ENCODE measurements around the gene YPEL5. TPM values are rescaled to one million over a fixed set of nuclear protein-coding genes. Genes with fewer than 3 reads are reported as not detected.

Gene YPEL5
- total RNA-seq, 1 donor from 2014 or later, result 86.0 TPM

GRCh38 chr2:30105556-30105955, 41.3 kb upstream of the YPEL5 start:
- H3K27ac Mint-ChIP-seq (ENCODE audit: unreplicated experiment), result no peak overlapping the region
- no peaks in the 10 kb centered on the region for H3K36me3 Mint-ChIP-seq (ENCODE audit: unreplicated experiment)
- peaks cover 35% of the 10 kb centered on the region for H3K27me3 Mint-ChIP-seq (ENCODE audit: unreplicated experiment)
- no peaks in the 10 kb centered on the region for H3K9me3 Mint-ChIP-seq (ENCODE audit: unreplicated experiment)
- no peaks in the 10 kb centered on the region for H3K4me1 Mint-ChIP-seq (ENCODE audit: unreplicated experiment)
- TF ChIP-seq CTCF (IDR thresholded peaks at IDR 0.05), result no peak
- DNase-seq (ENCODE audit: extremely low spot score, unreplicated experiment), result no peak
- no peak overlapping the region for H3K4me3 Mint-ChIP-seq (ENCODE audit: unreplicated experiment)

GRCh38 chr2:30106543-30106942, 40.3 kb upstream of the YPEL5 start:
- Mint-ChIP-seq H3K4me3 (ENCODE audit: unreplicated experiment) (no peak overlapping the region), H3K27ac (ENCODE audit: unreplicated experiment) (no peak overlapping the region), H3K4me1 (ENCODE audit: unreplicated experiment) (no peaks in the 10 kb centered on the region), H3K9me3 (ENCODE audit: unreplicated experiment) (no peaks in the 10 kb centered on the region), H3K27me3 (ENCODE audit: unreplicated experiment) (peaks cover 25% of the 10 kb centered on the region), H3K36me3 (ENCODE audit: unreplicated experiment) (no peaks in the 10 kb centered on the region)
- no peak for DNase-seq (ENCODE audit: extremely low spot score, unreplicated experiment)
- no peak for TF ChIP-seq CTCF (IDR thresholded peaks at IDR 0.05)

- no peak for TF ChIP-seq CTCF (IDR thresholded peaks at IDR 0.05)
- no peak for DNase-seq (ENCODE audit: extremely low spot score, unreplicated experiment)
- Mint-ChIP-seq H3K4me1 (ENCODE audit: unreplicated experiment) (peaks cover under 1% of the 10 kb centered on the region), H3K27ac (ENCODE audit: unreplicated experiment) (no peak overlapping the region), H3K36me3 (ENCODE audit: unreplicated experiment) (no peaks in the 10 kb centered on the region), H3K4me3 (ENCODE audit: unreplicated experiment) (no peak overlapping the region), H3K27me3 (ENCODE audit: unreplicated experiment) (peaks cover 11% of the 10 kb centered on the region), H3K9me3 (ENCODE audit: unreplicated experiment) (no peaks in the 10 kb centered on the region)
Observed at GRCh38 chr2:30108192-30108591, 38.6 kb upstream of the YPEL5 start.

- Mint-ChIP-seq H3K27me3 (ENCODE audit: unreplicated experiment) (peaks cover 7% of the 10 kb centered on the region), H3K4me1 (ENCODE audit: unreplicated experiment) (peaks cover 7% of the 10 kb centered on the region), H3K4me3 (ENCODE audit: unreplicated experiment) (no peak overlapping the region), H3K36me3 (ENCODE audit: unreplicated experiment) (no peaks in the 10 kb centered on the region), H3K27ac (ENCODE audit: unreplicated experiment) (no peak overlapping the region), H3K9me3 (ENCODE audit: unreplicated experiment) (no peaks in the 10 kb centered on the region)
- DNase-seq (ENCODE audit: extremely low spot score, unreplicated experiment), result no peak
- no peak for TF ChIP-seq CTCF (IDR thresholded peaks at IDR 0.05)
Observed at GRCh38 chr2:30108851-30109250, 38.0 kb upstream of the YPEL5 start.

- DNase-seq (ENCODE audit: extremely low spot score, unreplicated experiment), result peak; percentile 30
- H3K4me1 Mint-ChIP-seq (ENCODE audit: unreplicated experiment), result peaks cover 14% of the 10 kb centered on the region
- no peak for TF ChIP-seq CTCF (IDR thresholded peaks at IDR 0.05)
- no peaks in the 10 kb centered on the region for H3K9me3 Mint-ChIP-seq (ENCODE audit: unreplicated experiment)
- H3K4me3 Mint-ChIP-seq (ENCODE audit: unreplicated experiment), result no peak overlapping the region
- no peak overlapping the region for H3K27ac Mint-ChIP-seq (ENCODE audit: unreplicated experiment)
- no peaks in the 10 kb centered on the region for H3K27me3 Mint-ChIP-seq (ENCODE audit: unreplicated experiment)
- H3K36me3 Mint-ChIP-seq (ENCODE audit: unreplicated experiment), result no peaks in the 10 kb centered on the region
Observed at GRCh38 chr2:30109856-30110255, 37.0 kb upstream of the YPEL5 start.
